Gastrocnemius medialis (tissue), 4 donors: ENCODE results near the gene TMEM255B.

Experiments
- CTCF ChIP-seq, 5 experiments: fragments of 450-650 bp in 3 of 5; fragments of 200-600 bp in 2 of 5; sonication (generic) in 2 of 5; IDR thresholded peaks in 4 of 5; conservative IDR thresholded peaks in 1 of 5; 1 replicate in 4 of 5; 2 replicates in 1 of 5; pipeline ENCODE4 v1.5.1; 2016 to 2019; ENCODE audit warnings: antibody characterized with exemption in 5 of 5, mild to moderate bottlenecking in 3 of 5, moderate library complexity in 3 of 5
- POLR2A ChIP-seq, 2 donors: fragments of 450-650 bp; IDR thresholded peaks; one replicate each; pipeline ENCODE4 v1.6.1; 2017; ENCODE audit warnings: antibody characterized with exemption in 2 of 2, mild to moderate bottlenecking in 2 of 2, moderate library complexity in 2 of 2

GRCh38 chr13:113802090-113802531, 43.1 kb downstream of the TMEM255B start:
- TF ChIP-seq CTCF (IDR thresholded peaks at IDR 0.05 in 4 of 5, conservative IDR thresholded peaks at IDR 0.05 in 1 of 5) = no peak
- TF ChIP-seq POLR2A (IDR thresholded peaks at IDR 0.05) = no peak
